SW480 (cell line): ENCODE data around the gene CC2D1B.

Experiments
- DNase-seq: peaks from one replicate; pipeline ENCODE4 v3.0.0-alpha.2; 2016; ENCODE audit warnings: low spot score

Gene CC2D1B

GRCh38 chr1:52305417-52306226 lies 60.4 kb downstream of the CC2D1B start:
- DNase-seq: no peak
